Measurements from ENCODE around the gene DOLPP1.
"Not testable (repeated sequence)": the region's sequence is repeated elsewhere in the genome, so short reads cannot be mapped to it uniquely, and the experiment has no call there.

Gene DOLPP1

GRCh38 chr9:129113645-129114304 lies 32.9 kb downstream of the DOLPP1 start:
- no peak for DNase-seq

GRCh38 chr9:129118799-129119198 lies 37.9 kb downstream of the DOLPP1 start:
- no peak for DNase-seq

- DNase-seq: no peak
These were observed 40.6 kb downstream of the DOLPP1 start for GRCh38 chr9:129121483-129121882.

- DNase-seq: no peak
These were observed 41.2 kb downstream of the DOLPP1 start for GRCh38 chr9:129122133-129122532.

GRCh38 chr9:129122976-129123375 lies 42.1 kb downstream of the DOLPP1 start:
- DNase-seq: not testable (repeated sequence)

- no peak for DNase-seq
These were observed 43.7 kb downstream of the DOLPP1 start for GRCh38 chr9:129124506-129125069.

- DNase-seq: no peak
These were observed 44.6 kb downstream of the DOLPP1 start for GRCh38 chr9:129125478-129125877.

GRCh38 chr9:129126749-129127618 lies 46.1 kb downstream of the DOLPP1 start:
- no peak for DNase-seq

- DNase-seq: no peak
These were observed 47.8 kb downstream of the DOLPP1 start for GRCh38 chr9:129128689-129129088.

GRCh38 chr9:129130271-129130670 lies 49.4 kb downstream of the DOLPP1 start:
- not testable (repeated sequence) for DNase-seq

GRCh38 chr9:129130791-129131190 lies 49.9 kb downstream of the DOLPP1 start:
- no peak for DNase-seq

GRCh38 chr9:129131300-129132145 lies 50.6 kb downstream of the DOLPP1 start:
- DNase-seq: peak; percentile 65 to 90 (median 76)

GRCh38 chr9:129133082-129133481 lies 52.2 kb downstream of the DOLPP1 start:
- no peak for DNase-seq

- no peak for DNase-seq
These were observed 54.6 kb downstream of the DOLPP1 start for GRCh38 chr9:129135476-129135875.

- DNase-seq: no peak
These were observed 55.6 kb downstream of the DOLPP1 start for GRCh38 chr9:129136446-129137035.

- DNase-seq: no peak
These were observed 56.6 kb downstream of the DOLPP1 start for GRCh38 chr9:129137292-129138143.

GRCh38 chr9:129138144-129138462 lies 57.2 kb downstream of the DOLPP1 start:
- no peak for DNase-seq

- DNase-seq: no peak
These were observed 57.7 kb downstream of the DOLPP1 start for GRCh38 chr9:129138476-129139232.

- peak; percentile 55 to 86 (median 66) for DNase-seq
These were observed 58.5 kb downstream of the DOLPP1 start for GRCh38 chr9:129139233-129139992.

- DNase-seq: peak; percentile 55 to 69 (median 64)
These were observed 59.1 kb downstream of the DOLPP1 start for GRCh38 chr9:129139993-129140396.

All from stimulated activated naive CD4-positive, alpha-beta T cell (primary cell).